ENCODE results near the gene TXK. TPM values are rescaled to one million over a fixed set of nuclear protein-coding genes. Genes with fewer than 3 reads are reported as not detected.

The TXK gene
- total RNA-seq (2021) (1.4 and 2.6 TPM in 2 replicates), Bru-seq, nascent RNA (percentile 49 among the genes with signal in this experiment), BruChase-seq, experiment 1, labeled RNA remaining after a 2-hour chase (percentile 60 among the genes with signal in this experiment), BruChase-seq, experiment 2, labeled RNA remaining after a 6-hour chase (percentile 57 among the genes with signal in this experiment)
- long read RNA-seq, partial matches to known transcripts: 1 of 5 reads
- long read RNA-seq, other reads (novel, unspliced or antisense): 0 of 5 reads

GRCh38 chr4:48134081-48134480 lies at the start of gene TXK:
Gene TXK, minus strand, starts transcription at chr4:48134250. Its CDS starts 80 bp downstream, at chr4:48134170.
- TF ChIP-seq EZH2 (IDR thresholded peaks at IDR 0.05; ENCODE audit: low read depth) (no peak), CTCF (conservative IDR thresholded peaks at IDR 0.05) (no peak)
- intact Hi-C loops (cut with micrococcal nuclease; ENCODE audit: unreplicated experiment): no loop called here

GRCh38 chr4:48180234-48180633 lies 46.2 kb upstream of the TXK start:
- Histone ChIP-seq H3K4me2 (no peak overlapping the region), H4K20me1 (ENCODE audit: insufficient read depth) (no peaks in the 10 kb centered on the region), H3K9me3 (ENCODE audit: insufficient read depth, low read depth) (no peaks in the 10 kb centered on the region), H3K4me1 (replicated peaks; ENCODE audit: insufficient read depth) (0 out of 2 replicates have a peak, but pooled peaks cover 3% of the 10 kb centered on the region), H3K27me3 (ENCODE audit: insufficient read depth, low read depth) (no peaks in the 10 kb centered on the region), H3K36me3 (ENCODE audit: low read depth) (no peaks in the 10 kb centered on the region; the same call in 1 of the 2 replicates), H3K4me3 (no peak overlapping the region), H3K27ac (no peak overlapping the region), H3K79me2 (ENCODE audit: low read depth) (no peaks in the 10 kb centered on the region), H3F3A (ENCODE audit: insufficient read depth, low read depth) (no peaks in the 10 kb centered on the region), H2AFZ (no peak overlapping the region), H3K9me2 (ENCODE audit: insufficient read depth) (no peaks in the 10 kb centered on the region)
- CTCF ChIA-PET: no interaction called here
- POLR2A ChIA-PET (ENCODE audit: unreplicated experiment): no interaction called here
- no TSS peak for BruUV-seq (replicated peaks)
- intact Hi-C loops (cut with micrococcal nuclease; ENCODE audit: unreplicated experiment): no loop called here
- TF ChIP-seq EZH2 (IDR thresholded peaks at IDR 0.05; ENCODE audit: low read depth): no peak
- TF ChIP-seq CTCF (conservative IDR thresholded peaks at IDR 0.05): no peak
- DNase-seq: no peak

More at GRCh38 chr4:48134081-48134480, at the start of gene TXK:
- no peak for DNase-seq
- Histone ChIP-seq H4K20me1 (ENCODE audit: insufficient read depth) (no peaks in the 10 kb centered on the region), H3K27ac (no peak within 1 kb of the TSS), H3K4me3 (no peak within 1 kb of the TSS), H3K79me2 (ENCODE audit: low read depth) (no peaks in the 10 kb centered on the region), H3K4me1 (replicated peaks; ENCODE audit: insufficient read depth) (peaks cover 32% of the 10 kb centered on the region), H3K27me3 (ENCODE audit: insufficient read depth, low read depth) (no peaks in the 10 kb centered on the region), H3K4me2 (no peak within 1 kb of the TSS), H3K36me3 (ENCODE audit: low read depth) (0 out of 2 replicates have a peak, but pooled peaks cover 11% of the 10 kb centered on the region), H3K9me3 (ENCODE audit: insufficient read depth, low read depth) (no peaks in the 10 kb centered on the region), H3F3A (ENCODE audit: insufficient read depth, low read depth) (peaks cover 3% of the 10 kb centered on the region), H3K9me2 (ENCODE audit: insufficient read depth) (no peaks in the 10 kb centered on the region), H2AFZ (no peak within 1 kb of the TSS)
- no TSS peak for BruUV-seq (replicated peaks)
- POLR2A ChIA-PET (ENCODE audit: unreplicated experiment): no interaction called here
- CTCF ChIA-PET: no interaction called here

- Histone ChIP-seq H3K79me2 (ENCODE audit: low read depth) (no peaks in the 10 kb centered on the region), H4K20me1 (ENCODE audit: insufficient read depth) (no peaks in the 10 kb centered on the region), H3K27me3 (ENCODE audit: insufficient read depth, low read depth) (no peaks in the 10 kb centered on the region), H2AFZ (no peak overlapping the region), H3K9me2 (ENCODE audit: insufficient read depth) (no peaks in the 10 kb centered on the region), H3K4me1 (replicated peaks; ENCODE audit: insufficient read depth) (0 out of 2 replicates have a peak, but pooled peaks cover 3% of the 10 kb centered on the region), H3F3A (ENCODE audit: insufficient read depth, low read depth) (no peaks in the 10 kb centered on the region), H3K27ac (no peak overlapping the region), H3K4me3 (no peak overlapping the region), H3K4me2 (no peak overlapping the region), H3K36me3 (ENCODE audit: low read depth) (no peaks in the 10 kb centered on the region; the same call in 1 of the 2 replicates), H3K9me3 (ENCODE audit: insufficient read depth, low read depth) (no peaks in the 10 kb centered on the region)
- no peak for DNase-seq
- TF ChIP-seq EZH2 (IDR thresholded peaks at IDR 0.05; ENCODE audit: low read depth): no peak
- TF ChIP-seq CTCF (conservative IDR thresholded peaks at IDR 0.05): no peak
- POLR2A ChIA-PET (ENCODE audit: unreplicated experiment): no interaction called here
- CTCF ChIA-PET: no interaction called here
- BruUV-seq (replicated peaks): no TSS peak
- intact Hi-C loops (cut with micrococcal nuclease; ENCODE audit: unreplicated experiment): no loop called here
Measured at GRCh38 chr4:48178931-48179330, 44.9 kb upstream of the TXK start.
